Transverse colon (tissue), 4 donors: ENCODE measurements around the gene SLFN13. TPM values are rescaled to one million over a fixed set of nuclear protein-coding genes. Genes with fewer than 3 reads are reported as not detected.
A peak's percentile ranks its signal among the peaks of the same experiment; 100 is the strongest.

ENCODE experiments used
- DNase-seq: peaks from one replicate; pipeline ENCODE4 v3.0.0-alpha.2; 2019
- H3K27ac ChIP-seq, 4 donors: fragments of 200-600 bp; sonication (generic); 2 replicates each; pipeline ENCODE4 v1.5.1; 2016 to 2018; ENCODE audit warnings: inconsistent platforms in 4 of 4
- H3K27me3 ChIP-seq: fragments of 200-600 bp; sonication (generic); 2 replicates; pipeline ENCODE4 v1.5.1; 2017; ENCODE audit warnings: inconsistent platforms
- H3K36me3 ChIP-seq, 4 donors: fragments of 200-600 bp; sonication (generic); 2 replicates each; pipeline ENCODE4 v1.5.1; 2017 to 2019; ENCODE audit warnings: inconsistent platforms in 4 of 4
- H3K4me1 ChIP-seq, 4 donors: fragments of 200-600 bp; sonication (generic); 2 replicates each; pipeline ENCODE4 v1.5.1; 2017 to 2020; ENCODE audit warnings: inconsistent platforms in 4 of 4
- H3K4me3 ChIP-seq, 4 donors: fragments of 200-600 bp; sonication (generic); 1 replicate in 1 of 4; 2 replicates in 3 of 4; pipeline versions ENCODE4 v1.5.1 to v1.6.1; 2017 to 2019; ENCODE audit warnings: inconsistent platforms in 4 of 4
- H3K9me3 ChIP-seq, 2 donors: fragments of 200-600 bp; sonication (generic); 2 replicates each; pipeline ENCODE4 v1.5.1; 2017 to 2019; ENCODE audit warnings: inconsistent platforms in 2 of 2
- CTCF ChIP-seq, 5 experiments: fragments of 200-600 bp in 3 of 5; fragments of 450-650 bp in 2 of 5; sonication (generic) in 3 of 5; IDR thresholded peaks; 1 replicate in 2 of 5; 2 replicates in 3 of 5; pipeline ENCODE4 v1.5.1; 2016 to 2017; ENCODE audit warnings: antibody characterized with exemption in 5 of 5, inconsistent platforms in 3 of 5, mild to moderate bottlenecking in 2 of 5, moderate library complexity in 1 of 5
- EP300 ChIP-seq: sonication (generic); formaldehyde crosslinking; IDR thresholded peaks from one replicate; pipeline ENCODE4 v1.6.1; 2017; ENCODE audit warnings: antibody characterized with exemption, low read depth
- POLR2A ChIP-seq: fragments of 450-650 bp; IDR thresholded peaks from one replicate; pipeline ENCODE4 v1.6.1; 2016; ENCODE audit warnings: antibody characterized with exemption, mild to moderate bottlenecking, moderate library complexity
- POLR2AphosphoS5 ChIP-seq, 3 donors: sonication (generic); formaldehyde crosslinking; IDR thresholded peaks; one replicate each; pipeline ENCODE4 v1.6.1; 2016; ENCODE audit warnings: antibody characterized with exemption in 3 of 3
- WGBS, 2 donors: methylation state at CpG; one replicate each; pipeline ENCODE4 v1.1.5; 2018; ENCODE audit warnings: low coverage in 1 of 2; 5-methylcytosine and 5-hydroxymethylcytosine counted together
- in situ Hi-C, 4 donors: fragments of 200-750 bp; cut with MboI; loops; one replicate each; pipeline versions ENCODE4 v1.15.0 to v1.15.1; 2017; ENCODE audit warnings: low sequenced_read_pairs in 3 of 4, low pct_ligation_motif_present in 1 of 4, low pct_unique_long_range_greater_than_20kb in 1 of 4
- intact Hi-C: fragments of 100-400 bp; cut with DNase I; formaldehyde crosslinking; loops from one replicate; pipeline ENCODE4 v1.15.1; 2023; ENCODE audit warnings: low total_unique reads
- total RNA-seq, 4 donors: library from RNA; depleted of rRNA; stranded (reverse); fragments of >200 nt; gene quantifications; one replicate each; pipeline ENCODE4 v1.1.0, GENCODE V29; 2016

SLFN13 gene
- total RNA-seq, 4 donors from 2014 or later: 2.8 to 28.8 (median 8.5) TPM

- WGBS, 2 donors: 31 to 33% methylated on average over 1 to 3 of the region's 3 CpGs
- DNase-seq: no peak
- Histone ChIP-seq H3K36me3 (no peaks in the 10 kb centered on the region), H3K27me3 (peaks cover 100% of the 10 kb centered on the region), H3K4me1 (peaks cover 0 to 6% (median 3%) of the 10 kb centered on the region in 4 donors), H3K4me3 (no peak overlapping the region), H3K27ac (no peak overlapping the region), H3K9me3 (no peaks in the 10 kb centered on the region)
- in situ Hi-C loops: no loop called here
- TF ChIP-seq POLR2A (no peak), CTCF (IDR thresholded peaks at IDR 0.05) (no peak), EP300 (no peak), POLR2AphosphoS5 (IDR thresholded peaks at IDR 0.05) (no peak)
- intact Hi-C loops: no loop called here
Measured at GRCh38 chr17:35491417-35491816, 42.9 kb upstream of the SLFN13 start.

- intact Hi-C loops (no loop called here), in situ Hi-C loops (no loop called here)
- H3K4me3 ChIP-seq: no peak overlapping the region
- no peak for TF ChIP-seq CTCF (IDR thresholded peaks at IDR 0.05)
- TF ChIP-seq POLR2A: no peak
- no peak for TF ChIP-seq POLR2AphosphoS5 (IDR thresholded peaks at IDR 0.05)
- TF ChIP-seq EP300: no peak
- no peaks in the 10 kb centered on the region for H3K9me3 ChIP-seq
- WGBS, 2 donors: 38 to 55% methylated on average over 2 to 18 of the region's 18 CpGs
- H3K4me1 ChIP-seq: peaks cover 0 to 6% (median 3%) of the 10 kb centered on the region in 4 donors
- no peak for DNase-seq
- no peak overlapping the region for H3K27ac ChIP-seq
- H3K36me3 ChIP-seq: no peaks in the 10 kb centered on the region
- H3K27me3 ChIP-seq: peaks cover 97% of the 10 kb centered on the region
Measured at GRCh38 chr17:35489944-35490343, 41.4 kb upstream of the SLFN13 start.

- TF ChIP-seq POLR2AphosphoS5 (IDR thresholded peaks at IDR 0.05) (no peak), CTCF (IDR thresholded peaks at IDR 0.05) (no peak), POLR2A (no peak), EP300 (no peak)
- no peak overlapping the region for H3K4me3 ChIP-seq
- H3K4me1 ChIP-seq: peaks cover 0 to 6% (median 3%) of the 10 kb centered on the region in 4 donors
- no peak overlapping the region for H3K27ac ChIP-seq
- 61% methylated on average over 15 of the region's 15 CpGs; no CpG with 5 or more reads in 1 of the 2 donors for WGBS, 2 donors
- H3K9me3 ChIP-seq: no peaks in the 10 kb centered on the region
- intact Hi-C loops (no loop called here), in situ Hi-C loops (no loop called here)
- H3K36me3 ChIP-seq: no peaks in the 10 kb centered on the region
- DNase-seq: no peak
- peaks cover 91% of the 10 kb centered on the region for H3K27me3 ChIP-seq
Measured at GRCh38 chr17:35488991-35489390, 40.4 kb upstream of the SLFN13 start.

- WGBS, 2 donors: 6 to 17% methylated on average over 6 to 35 of the region's 42 CpGs
- Histone ChIP-seq H3K4me1 (peaks cover 0 to 6% (median 3%) of the 10 kb centered on the region in 4 donors), H3K36me3 (no peaks in the 10 kb centered on the region), H3K9me3 (no peaks in the 10 kb centered on the region), H3K27ac (peak overlapping the region; percentile 18 to 67 (median 60)), H3K27me3 (peaks cover 73% of the 10 kb centered on the region), H3K4me3 (peak overlapping the region; percentile 25 to 64 (median 34))
- in situ Hi-C loops: no loop called here
- intact Hi-C loops: no loop called here
- DNase-seq: peak; percentile 53
- TF ChIP-seq POLR2A: no peak
- TF ChIP-seq EP300: no peak
- no peak for TF ChIP-seq CTCF (IDR thresholded peaks at IDR 0.05)
- no peak for TF ChIP-seq POLR2AphosphoS5 (IDR thresholded peaks at IDR 0.05)
Measured at GRCh38 chr17:35486920-35487732, 38.6 kb upstream of the SLFN13 start.
